ENCODE measurements around the gene MYO3B.

Gene MYO3B

GRCh38 chr2:170396799-170397459, 219.0 kb downstream of the MYO3B start:
- no peak for DNase-seq (ENCODE audit: low read depth)
- TF ChIP-seq CTCF (conservative IDR thresholded peaks at IDR 0.05; ENCODE audit: low read depth, low read length), result peak; percentile 28
- no peak overlapping the region for H3K4me3 ChIP-seq (ENCODE audit: low read length)

- no peak for DNase-seq (ENCODE audit: low read depth)
- TF ChIP-seq CTCF (conservative IDR thresholded peaks at IDR 0.05; ENCODE audit: low read depth, low read length), result no peak
- H3K4me3 ChIP-seq (ENCODE audit: low read length), result no peak overlapping the region
Measured at GRCh38 chr2:170401187-170401586, 223.2 kb downstream of the MYO3B start.

GRCh38 chr2:170404846-170405245, 226.9 kb downstream of the MYO3B start:
- H3K4me3 ChIP-seq (ENCODE audit: low read length), result no peak overlapping the region
- DNase-seq (ENCODE audit: low read depth), result no peak
- no peak for TF ChIP-seq CTCF (conservative IDR thresholded peaks at IDR 0.05; ENCODE audit: low read depth, low read length)

- no peak for DNase-seq (ENCODE audit: low read depth)
- H3K4me3 ChIP-seq (ENCODE audit: low read length), result no peak overlapping the region
- TF ChIP-seq CTCF (conservative IDR thresholded peaks at IDR 0.05; ENCODE audit: low read depth, low read length), result no peak
Measured at GRCh38 chr2:170405326-170405725, 227.4 kb downstream of the MYO3B start.

- no peak overlapping the region for H3K4me3 ChIP-seq (ENCODE audit: low read length)
- TF ChIP-seq CTCF (conservative IDR thresholded peaks at IDR 0.05; ENCODE audit: low read depth, low read length), result no peak
- no peak for DNase-seq (ENCODE audit: low read depth)
Measured at GRCh38 chr2:170408461-170409163, 230.7 kb downstream of the MYO3B start.

- no peak for DNase-seq (ENCODE audit: low read depth)
- TF ChIP-seq CTCF (conservative IDR thresholded peaks at IDR 0.05; ENCODE audit: low read depth, low read length), result peak; percentile 84
- H3K4me3 ChIP-seq (ENCODE audit: low read length), result no peak overlapping the region
Measured at GRCh38 chr2:170409164-170409535, 231.2 kb downstream of the MYO3B start.

- H3K4me3 ChIP-seq (ENCODE audit: low read length), result no peak overlapping the region
- DNase-seq (ENCODE audit: low read depth), result no peak
- no peak for TF ChIP-seq CTCF (conservative IDR thresholded peaks at IDR 0.05; ENCODE audit: low read depth, low read length)
Measured at GRCh38 chr2:170411660-170412059, 233.7 kb downstream of the MYO3B start.

Measured in retinal pigment epithelial cell (primary cell).